Epithelial cell of umbilical artery (primary cell): ENCODE data around the gene SMIM43. TPM values are rescaled to one million over a fixed set of nuclear protein-coding genes. Genes with fewer than 3 reads are reported as not detected.

ENCODE experiments used
- total RNA-seq: library from RNA; depleted of rRNA; stranded (reverse); fragments of >200 nt; gene quantifications from 2 replicates; pipeline ENCODE4 v1.2.3, GENCODE V29; 2014

SMIM43 gene
- total RNA-seq: not detected in 2 replicates

DNA sequence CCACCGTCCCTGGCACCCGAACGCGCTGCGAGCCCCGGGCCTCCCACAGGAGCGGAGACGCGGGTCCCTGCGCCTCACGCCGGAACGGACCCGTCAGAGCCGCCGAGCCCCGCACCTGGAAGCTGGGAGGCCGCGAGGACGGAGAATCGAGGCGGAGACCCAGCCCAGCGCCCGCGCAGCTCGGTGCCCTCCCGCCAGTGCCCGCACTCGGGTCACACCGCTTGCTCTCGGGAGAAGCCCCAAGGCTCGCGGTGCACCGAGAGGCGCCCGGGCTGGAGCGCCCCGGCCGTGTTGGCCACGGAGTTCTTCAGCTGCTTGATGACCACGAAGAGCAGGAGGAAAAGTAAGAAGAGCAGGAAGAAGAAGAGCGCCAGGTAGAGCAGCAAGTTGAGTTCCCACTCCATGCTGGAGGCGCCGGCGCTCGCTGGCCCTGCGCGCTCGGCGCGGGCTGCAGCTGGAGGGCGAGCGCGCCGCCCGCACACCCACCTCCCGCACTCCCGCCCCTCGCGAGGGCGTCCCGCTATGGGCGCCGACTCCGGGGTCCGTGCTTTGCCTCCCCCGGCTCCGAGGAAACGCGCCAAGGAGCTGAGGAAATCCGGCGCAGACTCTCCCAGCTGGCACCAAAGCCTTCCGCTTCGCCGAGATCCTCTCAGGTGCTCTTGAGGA is at the start of gene SMIM43:
TSS of gene SMIM43 (minus strand) at position 463 of the 666 bp plus-strand sequence. CDS start at position 404, 59 bp downstream.

DNA sequence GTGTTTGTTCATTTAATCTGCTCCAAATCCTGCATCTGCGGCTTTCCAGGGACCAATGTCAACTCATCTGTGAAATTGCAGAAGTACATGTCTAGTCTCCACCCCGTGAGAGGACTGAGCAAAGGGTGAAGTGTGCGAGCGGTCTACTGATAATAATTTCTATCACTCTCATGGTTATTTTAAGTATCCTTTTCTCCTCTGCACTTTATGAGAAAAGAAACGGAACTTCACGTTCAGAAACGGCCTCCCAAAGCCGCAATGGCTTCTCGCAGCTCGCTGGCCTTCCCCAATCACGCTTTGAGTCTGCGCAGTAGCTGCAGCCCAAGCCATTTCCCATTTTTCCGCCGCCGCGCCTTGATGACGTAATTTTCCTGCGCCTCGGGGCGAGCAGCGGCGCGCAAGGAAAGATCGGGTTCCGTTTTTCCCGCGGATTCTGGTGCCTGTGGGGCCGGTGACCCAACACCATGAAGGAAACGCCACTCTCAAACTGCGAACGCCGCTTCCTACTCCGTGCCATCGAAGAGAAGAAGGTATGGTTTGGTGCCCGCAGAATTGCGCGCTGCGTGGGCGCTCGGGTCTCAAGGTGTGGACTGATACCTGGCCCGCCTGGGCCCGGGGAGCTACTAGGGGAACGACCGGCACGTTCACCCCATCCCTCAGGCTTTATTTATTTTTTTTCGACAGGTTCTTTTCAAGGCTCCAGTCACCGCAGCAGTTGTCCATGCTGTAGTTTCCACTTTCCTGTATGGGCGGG is 36.2 kb upstream of the SMIM43 start, which contains the start of gene EXOSC9:
TSS of gene EXOSC9 (plus strand) at position 363 of the 754 bp plus-strand sequence. CDS start at position 465, 102 bp downstream.

Other genes with a start within 250 kb of the SMIM43 start
- gene ANXA5, start 68.2 kb downstream of the SMIM43 start, total RNA-seq: 424 and 442 TPM in 2 replicates
- gene EXOSC9, start 36.2 kb upstream of the SMIM43 start, total RNA-seq: 47.7 and 60.6 TPM in 2 replicates
- gene CCNA2, start 58.7 kb upstream of the SMIM43 start, total RNA-seq: 82.2 and 82.8 TPM in 2 replicates
- gene BBS7, start 105.3 kb upstream of the SMIM43 start, total RNA-seq: 20.1 and 24.6 TPM in 2 replicates
- not detected in 2 replicates for gene TRPC3, start 186.9 kb upstream of the SMIM43 start, total RNA-seq